Fibroblast of pulmonary artery (primary cell): ENCODE measurements around the gene AFF3.

Experiments used
- DNase-seq: peaks from one replicate; pipeline ENCODE4 v3.0.0-alpha.2; 2010; ENCODE audit warnings: low read depth
- H3K4me3 ChIP-seq: replicated peaks from 2 replicates; pipeline ENCODE4 v1.5.1; 2011; ENCODE audit warnings: low read depth, mild to moderate bottlenecking, control low read depth, low read length, moderate library complexity
- CTCF ChIP-seq: IDR thresholded peaks from 2 replicates; pipeline ENCODE4 v1.5.1; 2011; ENCODE audit warnings: mild to moderate bottlenecking, control low read depth, low read length, inconsistent platforms; ENCODE audit errors: missing control alignments

The AFF3 gene

GRCh38 chr2:99915108-99915675 is 227.2 kb downstream of the AFF3 start:
- DNase-seq: no peak
- H3K4me3 ChIP-seq: no peak overlapping the region
- no peak for TF ChIP-seq CTCF

GRCh38 chr2:99911736-99912135 is 230.7 kb downstream of the AFF3 start:
- no peak for TF ChIP-seq CTCF
- no peak for DNase-seq

GRCh38 chr2:99910902-99911301 is 231.5 kb downstream of the AFF3 start:
- no peak for DNase-seq
- no peak overlapping the region for H3K4me3 ChIP-seq
- TF ChIP-seq CTCF: no peak

More at GRCh38 chr2:99911736-99912135, 230.7 kb downstream of the AFF3 start:
- no peak overlapping the region for H3K4me3 ChIP-seq

- TF ChIP-seq CTCF: no peak
- DNase-seq: no peak
- H3K4me3 ChIP-seq: no peak overlapping the region
Observed at GRCh38 chr2:99905636-99906035, 236.8 kb downstream of the AFF3 start.

- no peak for TF ChIP-seq CTCF
- H3K4me3 ChIP-seq: no peak overlapping the region
- no peak for DNase-seq
Observed at GRCh38 chr2:99905025-99905424, 237.4 kb downstream of the AFF3 start.

GRCh38 chr2:99903981-99904380 is 238.4 kb downstream of the AFF3 start:
- TF ChIP-seq CTCF: no peak
- H3K4me3 ChIP-seq: no peak overlapping the region

GRCh38 chr2:99900556-99900955 is 241.8 kb downstream of the AFF3 start:
- TF ChIP-seq CTCF: no peak
- H3K4me3 ChIP-seq: no peak overlapping the region
- DNase-seq: no peak

More at GRCh38 chr2:99903981-99904380, 238.4 kb downstream of the AFF3 start:
- DNase-seq: no peak
